Measurements from ENCODE around the gene REXO4. TPM values are rescaled to one million over a fixed set of nuclear protein-coding genes. Genes with fewer than 3 reads are reported as not detected.
A peak's percentile ranks its signal among the peaks of the same experiment; 100 is the strongest.

Gene REXO4
- total and polyA plus RNA-seq, 2 of the 8 experiments (the other 6 are each of a cell fraction or from before 2014, with no cell fraction given) = 19.1 to 38.3 TPM

GRCh38 chr9:133458643-133459312 is 41.0 kb upstream of the REXO4 start:
- H4K5ac ChIP-seq (ENCODE audit: insufficient read length, low read depth, low read length) = no peak overlapping the region
- peak overlapping the region; percentile 60 for H3K18ac ChIP-seq (ENCODE audit: extremely low read depth, low read length)
- 0 out of 2 replicates have a peak overlapping the region, but pooled peaks have one; percentile 18 for H2BK20ac ChIP-seq (ENCODE audit: low read length)
- no peak overlapping the region for H3K4ac ChIP-seq (replicated peaks; ENCODE audit: insufficient read length, low read depth, low read length)
- CTCF ChIA-PET (ENCODE audit: partially characterized antibody) = interaction anchor here (0.6 to 6.9 kb wide), 14 partner anchors 12 to 311 kb away, joined by 3 to 64 read pairs (median 5); partner anchors contain the start of gene ADAMTS13
- TF ChIP-seq GABPA (IDR thresholded peaks at IDR 0.05; ENCODE audit: borderline replicate concordance, insufficient read depth, low read length) (no peak), BCL11A (IDR thresholded peaks at IDR 0.05; ENCODE audit: low read depth in 2 of 2, low read length in 2 of 2) (no peak), CHD2 (IDR thresholded peaks at IDR 0.05; ENCODE audit: low read length) (no peak), NRF1 (IDR thresholded peaks at IDR 0.05; ENCODE audit: low read depth, low read length) (no peak), POLR2AphosphoS5 (IDR thresholded peaks at IDR 0.05; ENCODE audit: low read depth, low read length) (no peak), RNF2 (IDR thresholded peaks at IDR 0.05; ENCODE audit: borderline replicate concordance, low read depth, low read length, missing control alignments, poor library complexity, severe bottlenecking) (no peak), RBBP5 (IDR thresholded peaks at IDR 0.05; ENCODE audit: borderline replicate concordance, low read depth, low read length) (no peak)
- DNase-seq (ENCODE audit: low read depth in 1 of 2, low spot score in 2 of 2) (no peak), FAIRE-seq (no peak)
- H3K27ac ChIP-seq (ENCODE audit: low read depth, low read length) = no peak overlapping the region
- peaks cover 7% of the 10 kb centered on the region; the same call in 1 of the 2 replicates for H3K23me2 ChIP-seq (ENCODE audit: low read depth, low read length)
- H3K14ac ChIP-seq (ENCODE audit: insufficient read length) = no peak overlapping the region
- peaks cover 9% of the 10 kb centered on the region for H3K79me1 ChIP-seq (ENCODE audit: low read depth, low read length)
- H3K23ac ChIP-seq (ENCODE audit: insufficient read length) = no peak overlapping the region
- H3K36me3 ChIP-seq (ENCODE audit: control insufficient read depth in 2 of 4, insufficient read depth in 4 of 4, low read length in 3 of 4) = no peaks in the 10 kb centered on the region
- H2BK12ac ChIP-seq (ENCODE audit: low read depth, low read length) = peak overlapping the region; percentile 68; the same call in 1 of the 2 replicates
- H3K9ac ChIP-seq (replicated peaks in 1 of 4; ENCODE audit: extremely low read depth in 1 of 4, low read depth in 3 of 4, low read length in 3 of 4) = no peak overlapping the region
- H2AFZ ChIP-seq (ENCODE audit: low read length) = peak overlapping the region; percentile 31; the same call in 1 of the 2 replicates
- H2AK5ac ChIP-seq (ENCODE audit: low read depth, low read length) = peak overlapping the region; percentile 65; the same call in 1 of the 2 replicates
- H3K56ac ChIP-seq (replicated peaks; ENCODE audit: insufficient read length, low read depth, low read length) = no peak overlapping the region
- H3K27me3 ChIP-seq (replicated peaks in 1 of 4; ENCODE audit: control insufficient read depth in 3 of 4, extremely low read depth in 1 of 4, insufficient read depth in 3 of 4, low read length in 3 of 4) = no peaks in the 10 kb centered on the region; a peak in 1 of 7 replicates
- WGBS, 2 experiments (ENCODE audit: extremely low coverage in 1 of 2, insufficient coverage in 1 of 2, insufficient read length in 1 of 2, insufficient replicate concordance in 2 of 2, low coverage in 1 of 2, low lambda C conversion rate in 2 of 2, missing lambda C conversion rate in 1 of 2) = 78% methylated on average over 16 of the region's 16 CpGs; no CpG with 5 or more reads in 1 of the 2 experiments
- POLR2A ChIA-PET (ENCODE audit: partially characterized antibody) = interaction anchor here (0.9 to 3.6 kb wide), 13 partner anchors 9 to 111 kb away, joined by 3 to 14 read pairs (median 5); partner anchors contain the start of genes MED22, REXO4, RPL7A and SLC2A6
- peaks cover 2 to 3% of the 10 kb centered on the region in 2 experiments for H4K20me1 ChIP-seq (replicated peaks in 1 of 2; ENCODE audit: control insufficient read depth in 1 of 2, insufficient read depth in 2 of 2, low read length in 2 of 2)
- peaks cover 2 to 15% (median 11%) of the 10 kb centered on the region in 4 experiments for H3K4me1 ChIP-seq (replicated peaks in 1 of 4; ENCODE audit: control insufficient read depth in 3 of 4, insufficient read depth in 4 of 4, low read length in 3 of 4)
- H4K91ac ChIP-seq (replicated peaks; ENCODE audit: insufficient read length, low read length) = peak overlapping the region; percentile 48
- no peak overlapping the region for H2BK120ac ChIP-seq (replicated peaks; ENCODE audit: low read depth, low read length)
- peaks cover 0 to 13% of the 10 kb centered on the region in 2 experiments; a peak in 2 of 4 replicates for H3K79me2 ChIP-seq (ENCODE audit: control insufficient read depth in 1 of 2, insufficient read depth in 2 of 2, low read length in 2 of 2)
- H2BK15ac ChIP-seq (ENCODE audit: low read length) = no peak overlapping the region
- no peaks in the 10 kb centered on the region for H3K9me3 ChIP-seq (ENCODE audit: insufficient read depth in 2 of 2, low read depth in 1 of 2, low read length in 1 of 2)
- peak overlapping the region; percentile 87 to 97 for H3K4me2 ChIP-seq (ENCODE audit: insufficient read depth in 1 of 2, low read depth in 2 of 2, low read length in 2 of 2)
- no peak overlapping the region for H2BK5ac ChIP-seq (ENCODE audit: low read depth, low read length)
- H4K8ac ChIP-seq (ENCODE audit: extremely low read depth, insufficient read depth, low read length) = no peak overlapping the region
- peak overlapping the region; percentile 40 to 74 (median 60); a peak in 6 of 8 replicates for H3K4me3 ChIP-seq (ENCODE audit: extremely low read depth in 1 of 4, insufficient read depth in 2 of 4, low read depth in 3 of 4, low read length in 4 of 4)

Measured in H1 (cell line).